ENCODE data around the gene IL13RA1.
"Not testable (repeated sequence)": the region's sequence is repeated elsewhere in the genome, so short reads cannot be mapped to it uniquely, and the experiment has no call there.

IL13RA1 gene

GRCh38 chrX:118726887-118727685 lies at the start of gene IL13RA1:
Gene IL13RA1 (plus strand): TSS chrX:118727606. CDS start chrX:118727639, 33 bp downstream.
- no peak for DNase-seq

- no peak for DNase-seq
These were observed 48.1 kb upstream of the IL13RA1 start for GRCh38 chrX:118679290-118679689.

- DNase-seq, result no peak
These were observed 45.0 kb upstream of the IL13RA1 start for GRCh38 chrX:118682258-118683014.

GRCh38 chrX:118685393-118685792 lies 42.0 kb upstream of the IL13RA1 start:
- DNase-seq, result no peak

GRCh38 chrX:118688935-118689334 lies 38.5 kb upstream of the IL13RA1 start:
- no peak for DNase-seq

GRCh38 chrX:118693843-118694242 lies 33.6 kb upstream of the IL13RA1 start:
- no peak for DNase-seq

- no peak for DNase-seq
These were observed 32.8 kb upstream of the IL13RA1 start for GRCh38 chrX:118694638-118695037.

- no peak for DNase-seq
These were observed 28.8 kb upstream of the IL13RA1 start for GRCh38 chrX:118698516-118699170.

- no peak for DNase-seq
These were observed 24.7 kb upstream of the IL13RA1 start for GRCh38 chrX:118702741-118703140.

- DNase-seq, result no peak
These were observed 20.7 kb upstream of the IL13RA1 start for GRCh38 chrX:118706681-118707080.

GRCh38 chrX:118714521-118714920 lies 12.9 kb upstream of the IL13RA1 start:
- DNase-seq, result no peak

GRCh38 chrX:118715917-118716316 lies 11.5 kb upstream of the IL13RA1 start:
- DNase-seq, result not testable (repeated sequence)

- not testable (repeated sequence) for DNase-seq
These were observed 10.6 kb upstream of the IL13RA1 start for GRCh38 chrX:118716833-118717232.

GRCh38 chrX:118717678-118718391 lies 9.6 kb upstream of the IL13RA1 start:
- DNase-seq, result no peak

- DNase-seq, result no peak
These were observed 8.7 kb upstream of the IL13RA1 start for GRCh38 chrX:118718737-118719136.

GRCh38 chrX:118720058-118720707 lies 7.2 kb upstream of the IL13RA1 start:
- no peak for DNase-seq

GRCh38 chrX:118723376-118723775 lies 4.0 kb upstream of the IL13RA1 start:
- DNase-seq, result no peak

- no peak for DNase-seq
These were observed 3.0 kb upstream of the IL13RA1 start for GRCh38 chrX:118724365-118724764.

- DNase-seq, result no peak
These were observed 2.6 kb upstream of the IL13RA1 start for GRCh38 chrX:118724775-118725174.

- DNase-seq, result no peak
These were observed 1.0 kb upstream of the IL13RA1 start for GRCh38 chrX:118726396-118726795.

GRCh38 chrX:118727686-118728339 lies 407 bp downstream of the IL13RA1 start:
- no peak for DNase-seq

All from NCI-H1417 treated with DMSO at 0.1 percent for 48 hours (cell line).